Hematopoietic multipotent progenitor cell treated with erythropoietin and hydrocortisone succinate and interleukin-3 and kit ligand, for 6 days (in vitro differentiated cells): ENCODE measurements around the gene ABCA3.
"Not testable (repeated sequence)": the region's sequence is repeated elsewhere in the genome, so short reads cannot be mapped to it uniquely, and the experiment has no call there.

Experiments
- DNase-seq: peaks from one replicate; pipeline ENCODE4 v3.0.0-alpha.2; 2015

Gene ABCA3

GRCh38 chr16:2251296-2252111 lies 89.0 kb downstream of the ABCA3 start, which contains the start of gene ECI1:
Gene ECI1 (minus strand): TSS chr16:2251587. CDS start chr16:2251566, 21 bp downstream.
- DNase-seq: peak; percentile 97

GRCh38 chr16:2250652-2251295 lies 89.8 kb downstream of the ABCA3 start:
- peak; percentile 56 for DNase-seq

DNA sequence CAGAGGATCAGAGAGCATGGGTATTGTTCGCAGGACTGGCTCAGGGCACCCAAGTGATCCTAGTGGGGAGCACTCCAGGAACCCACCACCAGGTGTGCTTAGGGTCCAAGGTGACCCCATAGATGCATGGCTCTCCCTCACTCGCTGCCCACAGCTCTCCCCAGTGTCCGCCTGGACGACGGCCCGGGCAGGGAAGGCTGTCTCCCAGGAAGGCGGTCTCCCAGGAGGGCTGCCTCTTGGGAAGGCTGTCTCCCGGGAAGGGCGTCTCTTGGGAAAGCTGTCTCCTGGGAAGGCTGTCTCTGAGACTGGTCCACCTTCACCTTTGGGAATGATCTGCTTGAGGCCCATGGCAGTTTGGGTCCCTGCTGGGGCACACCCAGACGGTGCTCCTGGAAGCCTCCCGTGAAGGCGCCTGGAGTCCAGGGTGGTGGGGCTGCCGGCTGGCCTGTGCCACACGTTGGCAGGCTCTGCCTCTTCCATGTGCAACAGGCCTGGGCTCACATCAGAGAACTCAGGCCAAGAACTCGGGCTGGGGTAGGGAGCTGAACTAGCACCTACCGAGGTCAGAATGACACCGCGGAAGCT lies 94.1 kb downstream of the ABCA3 start:
- DNase-seq: no peak

DNA sequence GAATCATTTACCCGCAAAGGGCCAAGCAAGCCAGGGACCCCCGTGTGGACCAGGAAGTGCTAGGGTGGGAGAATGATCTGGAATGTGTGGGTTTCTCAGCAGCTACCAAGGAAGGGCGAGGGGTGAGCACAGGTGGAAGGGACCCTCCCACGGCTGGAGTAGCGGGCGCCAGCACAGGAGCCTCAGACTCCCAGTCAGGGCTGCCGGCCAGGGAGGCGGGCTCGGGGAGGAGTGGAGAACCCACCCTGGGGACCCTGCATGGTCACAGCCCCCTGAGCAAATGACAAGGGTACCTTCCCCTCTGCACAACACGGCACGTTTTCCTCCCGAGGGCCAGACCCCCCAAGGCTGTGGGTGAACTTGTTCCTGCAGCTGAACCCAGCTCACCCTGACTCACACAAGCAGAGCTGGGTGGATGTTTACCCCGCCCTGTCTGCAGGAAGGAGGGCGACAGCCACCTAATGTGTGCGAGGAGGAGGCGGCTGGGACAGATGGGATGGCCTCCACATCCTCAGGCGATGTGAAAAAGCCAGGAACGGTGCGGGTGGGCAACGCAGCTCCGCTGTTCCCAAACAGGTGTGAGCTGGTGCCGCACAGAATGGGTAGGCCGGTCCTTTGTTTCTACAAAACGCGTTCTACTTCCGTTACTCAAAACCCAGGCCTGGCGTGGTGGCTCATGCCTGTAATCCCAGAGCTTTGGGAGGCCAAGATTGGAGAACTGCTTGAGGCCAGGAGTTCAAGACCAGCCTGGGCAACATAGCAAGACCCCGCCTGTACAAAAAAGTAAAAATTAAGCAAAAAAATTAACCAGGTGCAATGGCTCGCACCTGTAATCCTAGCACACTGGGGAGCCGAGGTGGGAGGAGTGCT lies 95.4 kb downstream of the ABCA3 start:
- DNase-seq: no peak

- DNase-seq: no peak
Observed at GRCh38 chr16:2244301-2244700, 96.2 kb downstream of the ABCA3 start.

GRCh38 chr16:2243781-2244180 lies 96.7 kb downstream of the ABCA3 start:
- DNase-seq: no peak

GRCh38 chr16:2243031-2243528 lies 97.4 kb downstream of the ABCA3 start:
- peak; percentile 16 for DNase-seq

- DNase-seq: no peak
Observed at GRCh38 chr16:2242598-2242997, 97.9 kb downstream of the ABCA3 start.

- not testable (repeated sequence) for DNase-seq
Observed at GRCh38 chr16:2240331-2240730, 100.2 kb downstream of the ABCA3 start.

DNA sequence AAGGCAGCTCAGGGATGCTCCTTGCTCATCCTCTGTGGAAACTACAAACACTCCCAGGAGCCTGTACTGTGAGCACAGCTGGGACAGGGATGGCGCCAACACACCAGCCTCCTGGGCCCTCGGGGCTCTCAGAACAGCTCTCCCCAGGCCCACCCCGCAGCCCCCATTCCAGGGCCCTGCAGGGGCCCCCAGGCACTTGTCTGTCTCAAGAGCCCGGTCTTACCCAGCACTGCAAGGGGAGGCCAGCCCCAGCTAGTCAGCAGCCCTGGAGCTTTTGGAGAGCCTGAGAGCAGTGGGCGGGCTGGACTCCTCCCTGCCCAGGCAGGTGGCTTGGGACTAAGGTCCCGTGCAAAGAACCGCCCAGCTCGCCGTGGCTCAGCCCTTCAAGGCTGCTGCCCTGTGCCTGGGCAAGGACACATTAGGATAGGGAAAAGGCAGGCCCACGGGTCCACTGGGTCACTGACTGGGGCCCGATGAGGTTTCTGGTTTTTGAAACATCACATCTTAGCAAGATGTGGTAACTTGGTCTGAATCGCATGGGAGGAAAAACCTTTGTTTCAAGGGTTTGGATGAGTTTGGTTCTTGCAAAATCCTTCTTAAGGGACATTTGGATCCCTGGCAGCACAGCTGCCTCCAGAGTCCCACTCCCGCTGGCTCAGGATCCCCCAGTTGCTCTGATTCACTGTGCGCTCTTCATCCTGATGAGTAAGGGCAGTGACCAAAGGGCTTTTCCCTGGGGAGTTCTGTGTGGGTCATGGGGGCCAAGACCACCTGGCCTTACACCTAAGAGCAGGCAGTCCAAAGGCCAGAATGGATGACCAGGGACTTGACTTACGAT lies 101.5 kb downstream of the ABCA3 start:
- peak; percentile 22 for DNase-seq

DNA sequence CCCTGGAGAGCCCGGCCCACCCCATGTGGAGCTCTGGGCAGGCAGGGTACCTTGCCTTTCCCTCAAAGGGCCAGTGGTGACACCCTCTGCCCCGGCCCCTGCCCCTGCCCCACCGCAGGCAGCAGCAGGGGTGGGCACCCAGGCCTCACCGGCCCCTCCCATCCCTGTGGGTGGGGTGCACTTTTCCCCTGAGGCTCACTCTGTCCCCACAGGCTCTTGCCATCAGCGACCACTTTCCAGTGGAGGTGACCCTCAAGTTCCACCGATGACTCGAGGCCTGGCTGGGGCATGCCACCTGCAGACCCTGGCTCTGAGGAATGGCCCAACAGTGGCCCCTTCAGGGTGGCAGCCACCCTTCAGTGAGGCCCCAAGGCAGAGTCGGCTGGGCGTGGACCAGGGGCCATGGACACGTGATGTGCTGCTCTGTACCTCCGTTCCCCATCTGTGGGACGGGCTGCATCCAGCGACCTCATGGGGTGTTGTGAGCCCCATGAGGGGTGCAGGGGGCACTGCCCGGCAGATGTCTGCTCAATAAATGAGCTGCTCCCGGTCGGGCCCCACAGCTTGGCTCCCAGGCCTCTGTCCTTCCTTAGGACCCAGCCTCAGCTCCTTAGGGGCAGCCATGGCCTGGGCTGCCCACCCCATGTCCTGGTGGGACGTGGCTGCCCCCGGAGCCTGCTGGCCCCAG lies 102.2 kb downstream of the ABCA3 start:
- peak; percentile 29 for DNase-seq

DNA sequence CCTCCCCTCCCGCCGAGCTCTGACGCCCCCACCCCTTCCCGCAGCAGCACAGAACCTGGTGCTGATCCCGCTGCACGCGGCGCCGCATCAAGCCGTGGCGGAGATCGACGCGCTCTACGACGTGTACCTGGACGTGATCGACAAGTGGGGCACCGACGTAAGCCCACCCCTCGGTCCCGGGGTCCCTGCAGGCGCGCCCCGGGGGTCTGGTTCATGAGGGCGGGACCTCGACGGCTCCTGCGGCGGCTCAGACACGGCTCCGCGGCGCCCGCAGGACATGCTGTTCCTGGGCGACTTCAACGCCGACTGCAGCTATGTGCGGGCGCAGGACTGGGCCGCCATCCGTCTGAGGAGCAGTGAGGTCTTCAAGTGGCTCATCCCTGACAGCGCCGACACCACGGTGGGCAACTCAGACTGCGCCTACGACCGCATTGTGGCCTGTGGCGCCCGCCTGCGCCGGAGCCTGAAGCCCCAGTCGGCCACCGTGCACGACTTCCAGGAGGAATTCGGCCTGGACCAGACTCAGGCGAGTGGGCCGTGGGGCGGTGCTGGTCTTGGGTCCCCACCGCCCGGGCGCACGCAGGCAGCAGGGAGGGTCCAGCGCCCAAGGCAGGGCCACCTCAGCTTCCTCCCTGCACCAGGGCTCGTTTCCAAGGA lies 102.9 kb downstream of the ABCA3 start:
- peak; percentile 24 for DNase-seq

- DNase-seq: no peak
Observed at GRCh38 chr16:2237102-2237482, 103.4 kb downstream of the ABCA3 start.

DNA sequence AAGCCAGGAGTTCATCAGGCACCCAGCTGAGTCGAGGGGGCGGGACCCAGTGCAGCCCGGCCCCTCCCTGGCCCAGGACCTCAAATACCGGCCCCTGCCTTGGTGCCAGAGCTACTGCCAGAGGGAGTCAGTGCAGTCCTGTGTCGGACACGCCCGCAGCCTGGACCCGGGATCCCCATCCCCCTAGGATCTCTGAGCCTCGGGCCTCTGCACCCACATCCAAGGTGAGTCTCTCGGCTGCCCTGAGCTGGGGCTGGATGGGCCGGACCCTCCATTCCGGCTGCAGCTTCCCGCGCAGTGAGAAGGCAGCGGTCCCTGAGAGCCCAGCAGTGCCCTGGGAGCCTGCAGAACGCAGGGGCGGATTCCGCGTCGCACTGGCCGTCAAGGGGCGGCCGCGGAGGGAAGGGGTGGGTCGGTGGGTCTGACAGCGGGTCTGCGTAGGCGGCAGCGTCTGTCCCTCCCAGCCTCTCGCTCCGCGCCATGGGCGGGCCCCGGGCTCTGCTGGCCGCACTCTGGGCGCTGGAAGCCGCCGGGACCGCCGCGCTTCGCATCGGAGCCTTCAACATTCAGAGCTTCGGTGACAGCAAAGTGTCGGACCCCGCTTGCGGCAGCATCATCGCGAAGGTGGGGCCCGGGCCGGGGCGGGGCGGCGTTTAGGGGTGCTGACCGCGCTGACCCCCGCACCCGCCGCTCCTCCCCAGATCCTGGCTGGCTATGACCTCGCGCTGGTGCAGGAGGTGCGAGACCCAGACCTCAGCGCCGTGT lies 104.0 kb downstream of the ABCA3 start, which contains the start of gene DNASE1L2:
Gene DNASE1L2, plus strand, starts transcription at position 108 of the 765 bp plus-strand sequence. Its CDS starts 373 bp downstream, at position 481.
- DNase-seq: peak; percentile 51

- no peak for DNase-seq
Observed at GRCh38 chr16:2235695-2236336, 104.7 kb downstream of the ABCA3 start.

DNA sequence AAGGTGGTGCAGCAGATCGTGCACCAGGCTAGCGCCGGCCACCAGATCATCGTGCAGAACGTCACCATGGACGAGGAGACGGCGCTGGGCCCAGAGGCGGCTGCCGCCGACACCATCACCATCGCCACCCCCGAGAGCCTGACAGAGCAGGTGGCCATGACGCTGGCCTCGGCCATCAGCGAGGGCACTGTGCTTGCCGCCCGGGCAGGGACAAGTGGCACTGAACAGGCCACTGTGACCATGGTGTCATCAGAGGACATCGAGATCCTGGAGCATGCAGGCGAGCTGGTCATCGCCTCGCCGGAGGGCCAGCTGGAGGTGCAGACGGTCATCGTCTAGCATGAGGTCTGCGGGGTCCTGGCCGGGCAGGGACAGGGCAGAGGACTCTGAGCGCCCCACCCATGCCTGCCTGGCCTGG lies 105.3 kb downstream of the ABCA3 start:
- no peak for DNase-seq

- no peak for DNase-seq
Observed at GRCh38 chr16:2234813-2235170, 105.7 kb downstream of the ABCA3 start.

DNA sequence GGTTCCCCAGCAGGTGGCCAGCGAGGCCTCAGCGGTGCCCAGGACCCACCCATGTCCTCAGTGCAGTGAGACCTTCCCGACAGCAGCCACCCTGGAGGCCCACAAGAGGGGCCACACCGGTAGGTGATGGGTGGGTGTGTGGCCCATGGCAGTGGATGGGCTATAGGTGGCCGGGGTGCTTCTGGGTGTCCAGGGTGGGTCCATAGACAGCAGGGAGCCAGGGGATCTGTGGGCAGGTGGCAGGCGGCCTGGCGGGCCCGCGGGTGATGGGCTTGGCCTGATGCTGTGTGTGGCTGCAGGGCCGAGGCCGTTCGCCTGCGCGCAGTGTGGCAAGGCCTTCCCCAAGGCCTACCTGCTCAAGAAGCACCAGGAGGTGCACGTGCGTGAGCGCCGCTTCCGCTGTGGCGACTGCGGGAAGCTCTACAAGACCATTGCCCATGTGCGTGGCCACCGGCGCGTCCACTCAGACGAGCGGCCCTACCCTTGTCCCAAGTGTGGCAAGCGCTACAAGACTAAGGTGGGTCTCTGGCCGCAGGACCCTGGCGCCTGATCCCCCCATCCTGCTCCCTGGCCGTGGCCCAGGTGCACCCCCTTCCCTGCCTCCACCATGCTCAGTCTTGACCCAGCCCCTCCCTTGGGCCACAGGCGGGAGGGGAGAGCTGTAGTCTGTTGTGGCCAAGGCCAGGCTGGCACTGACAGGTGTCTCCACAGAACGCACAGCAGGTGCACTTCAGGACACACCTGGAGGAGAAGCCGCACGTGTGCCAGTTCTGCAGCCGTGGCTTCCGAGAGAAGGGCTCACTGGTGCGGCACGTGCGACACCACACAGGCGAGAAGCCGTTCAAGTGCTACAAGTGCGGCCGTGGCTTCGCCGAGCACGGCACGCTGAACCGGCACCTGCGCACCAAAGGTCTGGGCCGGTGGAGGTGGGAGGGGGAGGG lies 106.4 kb downstream of the ABCA3 start:
- no peak for DNase-seq
